ENCODE data around the gene EXOC3L4. TPM values are rescaled to one million over a fixed set of nuclear protein-coding genes. Genes with fewer than 3 reads are reported as not detected.

EXOC3L4 gene
- total RNA-seq, 2 experiments from 2014 or later: not detected

- POLR2A ChIA-PET: no interaction called here
These were observed 2.7 kb upstream of the EXOC3L4 start for GRCh38 chr14:103091883-103092222.

GRCh38 chr14:103093856-103094405, 594 bp upstream of the EXOC3L4 start:
- BruUV-seq (replicated peaks): no TSS peak

More at GRCh38 chr14:103091883-103092222, 2.7 kb upstream of the EXOC3L4 start:
- Histone ChIP-seq H2AFZ (ENCODE audit: low read length) (peak overlapping the region; percentile 25; the same call in 1 of the 2 replicates), H3K9me2 (ENCODE audit: insufficient read depth, low read length) (no peaks in the 10 kb centered on the region), H3K27ac (ENCODE audit: low read depth, low read length, poor library complexity, severe bottlenecking) (no peak overlapping the region), H3K4me2 (ENCODE audit: low read length) (peak overlapping the region; percentile 47), H3K36me3 (ENCODE audit: insufficient read depth, low read length) (no peaks in the 10 kb centered on the region), H3K79me2 (ENCODE audit: insufficient read depth, low read depth, low read length) (no peaks in the 10 kb centered on the region), H4K20me1 (ENCODE audit: insufficient read depth, low read length) (no peaks in the 10 kb centered on the region), H3K9me3 (ENCODE audit: low read length) (no peaks in the 10 kb centered on the region), H3K4me1 (ENCODE audit: insufficient read depth, low read length, poor library complexity, severe bottlenecking) (peaks cover 6% of the 10 kb centered on the region), H3K4me3 (ENCODE audit: low read depth, low read length, poor library complexity, severe bottlenecking) (peak overlapping the region; percentile 39)
- TF ChIP-seq EZH2phosphoT487 (IDR thresholded peaks at IDR 0.05; ENCODE audit: borderline replicate concordance, low read depth, low read length) (no peak), CTCF (conservative IDR thresholded peaks at IDR 0.05; ENCODE audit: low read length) (0 out of 2 replicates have a peak, but pooled peaks have one; percentile 41)
- CTCF ChIA-PET (ENCODE audit: unreplicated experiment): no interaction called here
- no TSS peak for BruUV-seq (replicated peaks)
- DNase-seq (ENCODE audit: low spot score): no peak
- intact Hi-C loops (cut with micrococcal nuclease; ENCODE audit: unreplicated experiment): no loop called here

More at GRCh38 chr14:103093856-103094405, 594 bp upstream of the EXOC3L4 start:
- Histone ChIP-seq H3K36me3 (ENCODE audit: insufficient read depth, low read length) (no peaks in the 10 kb centered on the region), H4K20me1 (ENCODE audit: insufficient read depth, low read length) (no peaks in the 10 kb centered on the region), H3K9me2 (ENCODE audit: insufficient read depth, low read length) (no peaks in the 10 kb centered on the region), H3K4me3 (ENCODE audit: low read depth, low read length, poor library complexity, severe bottlenecking) (no peak overlapping the region), H2AFZ (ENCODE audit: low read length) (no peak overlapping the region), H3K4me2 (ENCODE audit: low read length) (no peak overlapping the region), H3K9me3 (ENCODE audit: low read length) (no peaks in the 10 kb centered on the region), H3K4me1 (ENCODE audit: insufficient read depth, low read length, poor library complexity, severe bottlenecking) (peaks cover 5% of the 10 kb centered on the region), H3K79me2 (ENCODE audit: insufficient read depth, low read depth, low read length) (no peaks in the 10 kb centered on the region), H3K27ac (ENCODE audit: low read depth, low read length, poor library complexity, severe bottlenecking) (no peak overlapping the region)
- ChIA-PET CTCF (ENCODE audit: unreplicated experiment) (no interaction called here), POLR2A (interaction anchor here (0.7 kb wide), 1 partner anchor 7 kb away, joined by 7 read pairs; no protein-coding TSS in a partner anchor)
- intact Hi-C loops (cut with micrococcal nuclease; ENCODE audit: unreplicated experiment): no loop called here
- TF ChIP-seq EZH2phosphoT487 (IDR thresholded peaks at IDR 0.05; ENCODE audit: borderline replicate concordance, low read depth, low read length): no peak
- TF ChIP-seq CTCF (conservative IDR thresholded peaks at IDR 0.05; ENCODE audit: low read length): no peak
- no peak for DNase-seq (ENCODE audit: low spot score)

Data from OCI-LY7 (cell line).